Lower lobe of right lung (tissue), 2 donors: ENCODE measurements around the gene NFIB. TPM values are rescaled to one million over a fixed set of nuclear protein-coding genes. Genes with fewer than 3 reads are reported as not detected.

Experiments used
- ATAC-seq, 2 donors: fragments of 200-7000 bp; cut with Tn5 transposase; one replicate each; pipeline ENCODE4 v1.9.1; 2020 to 2022; ENCODE audit warnings: mild to moderate bottlenecking in 2 of 2, moderate library complexity in 2 of 2
- DNase-seq: peaks from one replicate; pipeline ENCODE4 v3.0.0-alpha.2; 2020
- H3K27ac ChIP-seq: fragments of 200-600 bp; one replicate; pipeline ENCODE4 v1.8.0; 2022
- H3K27me3 ChIP-seq: fragments of 200-600 bp; one replicate; pipeline ENCODE4 v1.8.0; 2022; ENCODE audit warnings: low read depth
- H3K36me3 ChIP-seq: fragments of 200-600 bp; one replicate; pipeline ENCODE4 v1.8.0; 2022; ENCODE audit warnings: mild to moderate bottlenecking
- H3K4me1 ChIP-seq: fragments of 200-600 bp; one replicate; pipeline ENCODE4 v1.8.0; 2022
- H3K4me3 ChIP-seq: fragments of 200-600 bp; one replicate; pipeline ENCODE4 v1.8.0; 2022; ENCODE audit warnings: mild to moderate bottlenecking
- H3K9me3 ChIP-seq: fragments of 200-600 bp; one replicate; pipeline ENCODE4 v1.8.0; 2022
- intact Hi-C: fragments of 100-400 bp; cut with DNase I; formaldehyde crosslinking; loops from one replicate; pipeline ENCODE4 v1.11.0; 2022
- total RNA-seq: library from RNA; stranded (reverse); fragmentation: NEBNext Ultra II Directional; extraction: Animal tissue kit (Norgen Biotek cat#: 25700); gene quantifications from one replicate; pipeline ENCODE4 v1.2.1, GENCODE V29; 2021
- TF ChIP-seq, protein P1 (sequence below): fragments of 200-600 bp; IDR thresholded peaks from one replicate; pipeline ENCODE4 v1.8.0; 2022; ENCODE audit warnings: antibody characterized with exemption, mild to moderate bottlenecking
- donor health status: DM: no; HTN: yes; CAD: no; lungs with severe emphysema.

NFIB gene
- total RNA-seq, 1 donor from 2014 or later, result 97.7 TPM

DNA sequence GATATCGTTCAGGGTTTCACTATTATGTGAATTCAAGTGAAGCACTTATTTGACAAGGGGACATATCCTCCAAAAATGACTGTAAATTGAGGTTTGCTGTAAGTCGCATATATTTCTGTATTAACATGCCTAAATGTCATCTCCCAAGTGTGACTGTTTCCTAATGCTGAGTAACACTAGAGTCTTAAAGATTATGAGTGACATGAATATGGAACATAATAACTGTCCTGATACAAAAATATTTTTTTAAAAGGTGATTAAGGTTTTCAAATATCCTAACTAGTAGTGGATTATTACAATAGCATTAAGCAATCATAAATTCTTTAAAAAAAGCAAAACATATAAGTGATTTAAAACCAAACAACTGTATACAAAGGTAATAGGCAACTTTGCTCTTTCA lies 3.6 kb downstream of the NFIB start:
- TF ChIP-seq, protein P1, sequence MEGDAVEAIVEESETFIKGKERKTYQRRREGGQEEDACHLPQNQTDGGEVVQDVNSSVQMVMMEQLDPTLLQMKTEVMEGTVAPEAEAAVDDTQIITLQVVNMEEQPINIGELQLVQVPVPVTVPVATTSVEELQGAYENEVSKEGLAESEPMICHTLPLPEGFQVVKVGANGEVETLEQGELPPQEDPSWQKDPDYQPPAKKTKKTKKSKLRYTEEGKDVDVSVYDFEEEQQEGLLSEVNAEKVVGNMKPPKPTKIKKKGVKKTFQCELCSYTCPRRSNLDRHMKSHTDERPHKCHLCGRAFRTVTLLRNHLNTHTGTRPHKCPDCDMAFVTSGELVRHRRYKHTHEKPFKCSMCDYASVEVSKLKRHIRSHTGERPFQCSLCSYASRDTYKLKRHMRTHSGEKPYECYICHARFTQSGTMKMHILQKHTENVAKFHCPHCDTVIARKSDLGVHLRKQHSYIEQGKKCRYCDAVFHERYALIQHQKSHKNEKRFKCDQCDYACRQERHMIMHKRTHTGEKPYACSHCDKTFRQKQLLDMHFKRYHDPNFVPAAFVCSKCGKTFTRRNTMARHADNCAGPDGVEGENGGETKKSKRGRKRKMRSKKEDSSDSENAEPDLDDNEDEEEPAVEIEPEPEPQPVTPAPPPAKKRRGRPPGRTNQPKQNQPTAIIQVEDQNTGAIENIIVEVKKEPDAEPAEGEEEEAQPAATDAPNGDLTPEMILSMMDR, result no peak
- H3K27me3 ChIP-seq, result no peaks in the 10 kb centered on the region
- H3K36me3 ChIP-seq, result no peaks in the 10 kb centered on the region
- peak overlapping the region; percentile 59 for H3K27ac ChIP-seq
- peak overlapping the region; percentile 71 for H3K4me3 ChIP-seq
- H3K4me1 ChIP-seq, result peaks cover 3% of the 10 kb centered on the region
- DNase-seq (no peak), ATAC-seq (no peak)
- intact Hi-C loops, result loop anchor here (10.0 kb wide), 1 partner anchor 216 kb away; no protein-coding TSS in a partner anchor
- H3K9me3 ChIP-seq, result no peaks in the 10 kb centered on the region

DNA sequence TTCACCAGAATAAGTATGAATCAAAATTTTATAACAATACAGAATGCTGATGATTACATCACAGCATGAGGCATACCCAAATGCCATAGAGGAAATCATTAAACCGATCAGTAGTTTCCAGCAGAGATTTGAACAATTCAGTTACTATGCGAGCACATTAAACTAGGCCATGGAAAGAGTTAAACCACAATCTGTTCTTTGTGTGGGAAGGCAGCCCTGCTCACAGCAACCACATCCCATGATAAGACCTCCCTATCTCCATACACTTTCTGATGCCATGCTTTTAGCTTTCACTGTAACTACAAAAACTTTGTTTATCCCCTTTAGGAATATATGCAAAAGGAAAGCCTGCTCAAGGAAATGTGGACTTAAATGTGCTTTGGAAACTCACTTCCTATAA lies 4.5 kb downstream of the NFIB start:
- H3K9me3 ChIP-seq, result no peaks in the 10 kb centered on the region
- DNase-seq (no peak), ATAC-seq (no peak)
- peak overlapping the region; percentile 71 for H3K4me3 ChIP-seq
- no peaks in the 10 kb centered on the region for H3K36me3 ChIP-seq
- no peaks in the 10 kb centered on the region for H3K4me1 ChIP-seq
- no peaks in the 10 kb centered on the region for H3K27me3 ChIP-seq
- TF ChIP-seq, protein P1, result no peak
- H3K27ac ChIP-seq, result peak overlapping the region; percentile 59
- intact Hi-C loops, result no loop called here

DNA sequence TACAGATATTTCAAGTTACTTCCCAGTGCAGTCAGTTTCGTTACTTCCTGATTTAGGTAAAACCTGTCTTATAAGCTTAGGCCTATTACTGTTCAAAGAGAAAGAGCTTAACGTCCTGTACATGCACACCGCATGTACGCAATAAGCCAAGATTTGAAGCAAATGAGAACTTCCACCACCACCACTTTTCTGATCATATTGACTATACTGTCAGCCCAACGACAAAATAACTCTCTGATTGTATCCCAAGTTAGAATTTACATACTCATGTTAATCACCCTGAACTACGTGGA lies 5.1 kb downstream of the NFIB start:
- no peaks in the 10 kb centered on the region for H3K36me3 ChIP-seq
- H3K4me3 ChIP-seq, result peak overlapping the region; percentile 71
- ATAC-seq, result no peak
- TF ChIP-seq, protein P1, result no peak
- no peaks in the 10 kb centered on the region for H3K9me3 ChIP-seq
- H3K4me1 ChIP-seq, result no peaks in the 10 kb centered on the region
- intact Hi-C loops, result no loop called here
- peak overlapping the region; percentile 43 for H3K27ac ChIP-seq
- H3K27me3 ChIP-seq, result no peaks in the 10 kb centered on the region
- no peak for DNase-seq

DNA sequence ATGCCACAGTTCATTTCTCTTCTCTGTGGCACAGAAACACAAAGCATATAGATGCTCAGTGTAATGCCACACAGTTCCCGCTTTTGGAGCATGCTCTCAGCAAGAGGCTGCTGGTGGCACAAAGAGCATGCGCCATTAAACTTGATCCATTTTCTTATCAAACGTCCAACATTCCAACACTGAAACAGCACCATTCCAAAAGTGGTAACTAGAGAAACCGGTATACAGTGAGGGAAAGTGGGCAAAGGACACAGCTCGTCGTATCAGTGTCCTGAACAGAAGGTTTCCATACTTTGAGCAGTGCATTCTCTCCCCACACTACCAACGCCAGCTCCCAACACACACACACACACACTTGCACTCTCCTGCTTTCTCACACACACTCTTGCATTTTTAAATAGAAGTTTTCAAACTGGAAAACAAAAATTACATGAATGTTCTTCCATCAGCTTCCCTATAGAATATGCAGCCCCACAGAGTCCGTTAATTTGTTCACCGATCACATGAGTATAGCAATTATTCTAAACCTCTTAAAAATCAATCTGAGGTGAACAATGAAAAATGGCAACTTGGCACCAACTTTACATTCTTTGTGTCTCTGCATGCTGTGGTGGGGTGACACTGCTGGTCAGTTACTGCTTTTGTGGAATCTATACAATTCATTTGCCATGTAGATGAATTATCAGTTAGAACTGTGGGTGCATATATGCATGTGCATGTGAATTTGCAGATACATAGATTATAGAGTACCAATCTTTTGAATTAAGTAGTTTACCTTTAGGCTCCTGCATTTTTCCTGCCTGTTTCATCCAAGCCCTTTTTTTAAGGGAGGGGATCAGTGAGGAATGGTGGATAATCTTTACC lies 5.7 kb downstream of the NFIB start:
- TF ChIP-seq, protein P1, result no peak
- intact Hi-C loops, result no loop called here
- Histone ChIP-seq H3K36me3 (no peaks in the 10 kb centered on the region), H3K27ac (peak overlapping the region; percentile 43), H3K4me3 (peak overlapping the region; percentile 71), H3K27me3 (no peaks in the 10 kb centered on the region), H3K4me1 (no peaks in the 10 kb centered on the region), H3K9me3 (no peaks in the 10 kb centered on the region)
- DNase-seq (no peak), ATAC-seq (peak; percentile 52 to 66)

DNA sequence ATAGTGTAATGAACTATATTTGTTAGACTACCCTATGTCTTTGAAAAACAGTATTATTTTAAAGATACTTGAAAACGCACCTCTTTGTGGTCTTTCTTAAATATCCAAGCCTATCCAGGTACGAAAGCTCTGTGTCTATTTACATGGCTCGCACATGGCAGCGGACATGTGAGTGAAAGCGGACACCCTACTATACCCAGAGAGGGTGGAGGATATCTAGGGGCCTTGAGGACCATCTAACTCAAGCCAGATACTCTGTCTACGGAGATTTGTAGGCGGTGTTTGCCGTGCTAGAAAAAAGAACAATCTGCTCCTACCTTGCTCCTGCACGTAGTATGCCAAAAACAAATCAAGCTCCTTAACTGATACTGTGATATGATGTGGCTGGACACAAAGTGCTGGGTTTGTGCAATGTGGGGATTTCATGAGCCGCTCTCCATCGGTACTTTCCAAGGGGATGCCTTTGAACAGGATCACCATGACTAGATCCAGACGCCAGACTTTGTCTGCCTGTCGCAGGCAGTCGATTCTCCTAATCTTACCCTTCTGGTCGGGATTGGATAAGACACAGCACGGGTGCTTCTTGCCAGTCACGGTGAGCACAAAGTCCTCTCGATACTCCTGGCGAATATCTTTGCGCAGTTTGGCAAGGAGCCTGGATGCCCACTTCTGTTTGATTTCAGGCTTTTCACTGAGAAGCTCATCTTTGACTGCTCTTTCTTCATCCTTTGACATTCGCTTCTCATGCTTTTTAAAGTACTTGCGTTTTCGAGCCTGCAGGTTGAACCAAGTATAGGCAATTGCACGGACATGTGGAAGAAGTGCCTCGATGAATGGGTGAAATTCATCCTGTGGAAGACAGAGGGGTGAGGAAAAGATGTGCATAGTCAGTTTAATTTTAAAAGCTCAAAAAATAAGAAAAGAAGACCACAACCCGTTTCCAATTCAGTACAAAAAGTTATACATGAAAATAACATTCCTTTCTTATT lies 7.0 kb downstream of the NFIB start:
- H3K36me3 ChIP-seq, result no peaks in the 10 kb centered on the region
- intact Hi-C loops, result no loop called here
- TF ChIP-seq, protein P1, result no peak
- no peak for DNase-seq
- peak overlapping the region; percentile 43 for H3K27ac ChIP-seq
- H3K4me1 ChIP-seq, result peaks cover 8% of the 10 kb centered on the region
- peak overlapping the region; percentile 19 for H3K4me3 ChIP-seq
- H3K27me3 ChIP-seq, result no peaks in the 10 kb centered on the region
- peak in 1 of 2 donors; percentile 33 for ATAC-seq
- H3K9me3 ChIP-seq, result no peaks in the 10 kb centered on the region
